ENCODE measurements around the gene POLR2L.

DNA sequence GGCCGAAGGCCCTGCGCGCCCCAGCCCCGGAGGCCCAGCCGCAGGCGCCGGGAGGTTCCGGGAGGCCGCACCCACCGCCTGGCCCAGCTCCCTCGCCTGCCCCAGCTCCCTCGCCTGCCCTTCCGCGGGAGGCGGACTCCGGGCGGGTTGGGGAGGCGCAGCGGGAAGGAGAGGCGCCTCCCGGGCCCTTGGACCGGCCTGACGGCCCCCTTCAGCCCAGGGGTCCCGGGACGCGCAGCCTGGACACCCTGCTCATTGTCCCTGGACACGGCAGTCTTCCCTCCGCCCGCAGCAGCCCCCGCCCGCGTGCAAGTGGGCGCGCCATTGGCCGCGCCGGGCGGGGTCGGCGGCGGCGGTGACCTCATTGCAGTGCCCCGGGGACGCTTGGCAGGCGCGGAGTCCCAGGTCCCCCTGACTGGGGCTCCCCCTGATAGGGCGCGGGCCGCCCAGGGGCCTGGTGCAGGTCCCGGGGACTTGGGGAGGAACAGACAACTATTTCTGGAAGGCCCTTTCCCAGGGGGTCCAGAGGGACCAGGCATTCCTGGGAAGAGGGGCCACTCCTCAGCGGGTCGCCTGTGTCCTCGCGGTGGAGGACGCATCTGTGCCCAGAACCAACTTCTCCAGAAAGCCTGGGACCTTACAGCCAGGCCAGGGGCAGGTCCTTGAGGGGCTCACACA lies 9.1 kb downstream of the POLR2L start:
- TF ChIP-seq POLR2A (IDR thresholded peaks at IDR 0.05): no peak
- TF ChIP-seq, protein P1, sequence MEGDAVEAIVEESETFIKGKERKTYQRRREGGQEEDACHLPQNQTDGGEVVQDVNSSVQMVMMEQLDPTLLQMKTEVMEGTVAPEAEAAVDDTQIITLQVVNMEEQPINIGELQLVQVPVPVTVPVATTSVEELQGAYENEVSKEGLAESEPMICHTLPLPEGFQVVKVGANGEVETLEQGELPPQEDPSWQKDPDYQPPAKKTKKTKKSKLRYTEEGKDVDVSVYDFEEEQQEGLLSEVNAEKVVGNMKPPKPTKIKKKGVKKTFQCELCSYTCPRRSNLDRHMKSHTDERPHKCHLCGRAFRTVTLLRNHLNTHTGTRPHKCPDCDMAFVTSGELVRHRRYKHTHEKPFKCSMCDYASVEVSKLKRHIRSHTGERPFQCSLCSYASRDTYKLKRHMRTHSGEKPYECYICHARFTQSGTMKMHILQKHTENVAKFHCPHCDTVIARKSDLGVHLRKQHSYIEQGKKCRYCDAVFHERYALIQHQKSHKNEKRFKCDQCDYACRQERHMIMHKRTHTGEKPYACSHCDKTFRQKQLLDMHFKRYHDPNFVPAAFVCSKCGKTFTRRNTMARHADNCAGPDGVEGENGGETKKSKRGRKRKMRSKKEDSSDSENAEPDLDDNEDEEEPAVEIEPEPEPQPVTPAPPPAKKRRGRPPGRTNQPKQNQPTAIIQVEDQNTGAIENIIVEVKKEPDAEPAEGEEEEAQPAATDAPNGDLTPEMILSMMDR (IDR thresholded peaks at IDR 0.05): no peak
- no peak for TF ChIP-seq EP300 (IDR thresholded peaks at IDR 0.05)
- TF ChIP-seq POLR2AphosphoS5 (IDR thresholded peaks at IDR 0.05): peak in 3 of 4 donors; percentile 16 to 45 (median 41)
